KMS-11 (cell line): ENCODE measurements around the gene GATA2.

Experiments
- H2AFZ ChIP-seq: fragments of 200-600 bp; sonication (generic); 2 replicates; pipeline ENCODE4 v1.6.1; 2016; ENCODE audit warnings: antibody characterized with exemption, mixed run types, low read depth
- H3K27ac ChIP-seq: fragments of 200-600 bp; sonication (generic); 2 replicates; pipeline ENCODE4 v1.6.1; 2016; ENCODE audit warnings: mild to moderate bottlenecking, mixed run types
- H3K27me3 ChIP-seq: fragments of 200-600 bp; sonication (generic); 2 replicates; pipeline ENCODE4 v1.6.1; 2017; ENCODE audit warnings: mild to moderate bottlenecking, low read depth, mixed run types, moderate library complexity; ENCODE audit not compliant: insufficient read depth
- H3K36me3 ChIP-seq: fragments of 200-600 bp; sonication (generic); 2 replicates; pipeline ENCODE4 v1.6.1; 2017; ENCODE audit warnings: mild to moderate bottlenecking, mixed run types; ENCODE audit not compliant: insufficient read depth
- H3K4me1 ChIP-seq: fragments of 200-600 bp; sonication (generic); 2 replicates; pipeline ENCODE4 v1.6.1; 2016; ENCODE audit warnings: mild to moderate bottlenecking, low read depth, mixed run types; ENCODE audit not compliant: poor library complexity, severe bottlenecking
- H3K4me2 ChIP-seq: fragments of 200-600 bp; sonication (generic); 2 replicates; pipeline ENCODE4 v1.7.0; 2016; ENCODE audit warnings: mild to moderate bottlenecking, mixed run types
- H3K4me3 ChIP-seq: fragments of 200-600 bp; sonication (generic); IDR thresholded peaks from 2 replicates; pipeline ENCODE4 v1.6.1; 2017; ENCODE audit warnings: low read depth, low read length, mixed read lengths; ENCODE audit not compliant: insufficient read depth
- H3K79me2 ChIP-seq: fragments of 200-600 bp; sonication (generic); 2 replicates; pipeline ENCODE4 v1.6.1; 2016; ENCODE audit warnings: low read depth, mixed run types; ENCODE audit not compliant: insufficient read depth
- H3K9ac ChIP-seq: fragments of 200-600 bp; sonication (generic); 2 replicates; pipeline ENCODE4 v1.6.1; 2016; ENCODE audit warnings: mild to moderate bottlenecking, mixed run types
- H4K20me1 ChIP-seq: fragments of 200-600 bp; sonication (generic); 2 replicates; pipeline ENCODE4 v1.6.1; 2016; ENCODE audit warnings: mild to moderate bottlenecking, mixed run types; ENCODE audit not compliant: insufficient read depth
- CTCF ChIP-seq: fragments of 200-600 bp; sonication (generic); conservative IDR thresholded peaks from 2 replicates; pipeline ENCODE4 v1.6.1; 2017; ENCODE audit warnings: low read depth, mild to moderate bottlenecking, antibody characterized with exemption, low read length, moderate library complexity, mixed read lengths

GATA2 gene

GRCh38 chr3:128518587-128519490 lies 25.8 kb upstream of the GATA2 start:
- no peaks in the 10 kb centered on the region for H3K4me1 ChIP-seq
- TF ChIP-seq CTCF = no peak
- no peaks in the 10 kb centered on the region for H3K79me2 ChIP-seq
- peaks cover 6% of the 10 kb centered on the region; the same call in 1 of the 2 replicates for H3K27me3 ChIP-seq
- no peaks in the 10 kb centered on the region for H4K20me1 ChIP-seq
- no peaks in the 10 kb centered on the region for H3K36me3 ChIP-seq
- no peak overlapping the region for H3K4me2 ChIP-seq
- H3K4me3 ChIP-seq = no peak overlapping the region
- H3K27ac ChIP-seq = no peak overlapping the region
- H2AFZ ChIP-seq = no peak overlapping the region
- no peak overlapping the region for H3K9ac ChIP-seq

GRCh38 chr3:128517648-128518047 lies 24.6 kb upstream of the GATA2 start:
- Histone ChIP-seq H2AFZ (no peak overlapping the region), H3K27ac (no peak overlapping the region), H3K36me3 (no peaks in the 10 kb centered on the region), H3K4me1 (no peaks in the 10 kb centered on the region), H3K9ac (no peak overlapping the region), H4K20me1 (no peaks in the 10 kb centered on the region), H3K4me2 (no peak overlapping the region), H3K79me2 (no peaks in the 10 kb centered on the region), H3K4me3 (no peak overlapping the region), H3K27me3 (peaks cover 6% of the 10 kb centered on the region; the same call in 1 of the 2 replicates)
- no peak for TF ChIP-seq CTCF

- Histone ChIP-seq H3K4me2 (no peak overlapping the region), H3K4me1 (no peaks in the 10 kb centered on the region), H3K27ac (no peak overlapping the region), H3K79me2 (no peaks in the 10 kb centered on the region), H3K9ac (no peak overlapping the region), H3K36me3 (no peaks in the 10 kb centered on the region), H3K27me3 (peaks cover 2% of the 10 kb centered on the region; the same call in 1 of the 2 replicates), H2AFZ (no peak overlapping the region), H3K4me3 (no peak overlapping the region), H4K20me1 (no peaks in the 10 kb centered on the region)
- TF ChIP-seq CTCF = no peak
These were observed 23.0 kb upstream of the GATA2 start for GRCh38 chr3:128515967-128516366.

- H3K4me3 ChIP-seq = no peak overlapping the region
- H3K79me2 ChIP-seq = no peaks in the 10 kb centered on the region
- no peaks in the 10 kb centered on the region for H4K20me1 ChIP-seq
- TF ChIP-seq CTCF = no peak
- no peak overlapping the region for H3K4me2 ChIP-seq
- no peaks in the 10 kb centered on the region for H3K4me1 ChIP-seq
- H3K9ac ChIP-seq = no peak overlapping the region
- H3K36me3 ChIP-seq = no peaks in the 10 kb centered on the region
- H2AFZ ChIP-seq = no peak overlapping the region
- H3K27me3 ChIP-seq = no peaks in the 10 kb centered on the region
- no peak overlapping the region for H3K27ac ChIP-seq
These were observed 15.9 kb upstream of the GATA2 start for GRCh38 chr3:128508852-128509251.
